Kidney epithelial cell (primary cell): Measurements from ENCODE around the gene FOXL2. TPM values are rescaled to one million over a fixed set of nuclear protein-coding genes. Genes with fewer than 3 reads are reported as not detected.

Source experiments
- DNase-seq: peaks from one replicate; pipeline ENCODE4 v3.0.0-alpha.2; 2010; ENCODE audit warnings: low read depth
- H3K27me3 ChIP-seq: 2 replicates; pipeline ENCODE4 v1.6.0; 2011; ENCODE audit warnings: low read length; ENCODE audit not compliant: control insufficient read depth, insufficient read depth
- H3K36me3 ChIP-seq: 2 replicates; pipeline ENCODE4 v1.5.1; 2011; ENCODE audit warnings: low read length; ENCODE audit not compliant: control insufficient read depth, insufficient read depth
- H3K4me3 ChIP-seq: 2 replicates; pipeline ENCODE4 v1.5.1; 2011; ENCODE audit warnings: low read depth, mild to moderate bottlenecking, control low read depth, low read length
- CTCF ChIP-seq: IDR thresholded peaks from 2 replicates; pipeline ENCODE4 v1.5.1; 2011; ENCODE audit warnings: mild to moderate bottlenecking, moderate library complexity, low read length, control low read depth, inconsistent platforms; ENCODE audit not compliant: insufficient read depth, poor library complexity, severe bottlenecking
- total RNA-seq: library from RNA; depleted of rRNA; stranded (reverse); fragments of >200 nt; gene quantifications from 2 replicates; pipeline ENCODE4 v1.2.3, GENCODE V29; 2015

The FOXL2 gene
- total RNA-seq, 1 donor from 2014 or later, result 0.54 TPM

- H3K36me3 ChIP-seq, result no peaks in the 10 kb centered on the region
- no peak for TF ChIP-seq CTCF
- no peak for DNase-seq
Measured at GRCh38 chr3:138964264-138964663, 17.3 kb upstream of the FOXL2 start.

GRCh38 chr3:138962854-138963560 lies 16.1 kb upstream of the FOXL2 start:
- Histone ChIP-seq H3K27me3 (peaks cover 20% of the 10 kb centered on the region), H3K36me3 (no peaks in the 10 kb centered on the region), H3K4me3 (no peak overlapping the region)
- DNase-seq, result no peak
- no peak for TF ChIP-seq CTCF

More at GRCh38 chr3:138964264-138964663, 17.3 kb upstream of the FOXL2 start:
- H3K27me3 ChIP-seq, result peaks cover 16% of the 10 kb centered on the region
- H3K4me3 ChIP-seq, result no peak overlapping the region

GRCh38 chr3:138960417-138960852 lies 13.5 kb upstream of the FOXL2 start:
- Histone ChIP-seq H3K36me3 (no peaks in the 10 kb centered on the region), H3K4me3 (peak overlapping the region; percentile 19), H3K27me3 (peaks cover 21% of the 10 kb centered on the region)
- no peak for TF ChIP-seq CTCF
- DNase-seq, result no peak

- no peaks in the 10 kb centered on the region for H3K36me3 ChIP-seq
- no peak for DNase-seq
- peaks cover 55% of the 10 kb centered on the region for H3K27me3 ChIP-seq
- no peak for TF ChIP-seq CTCF
- H3K4me3 ChIP-seq, result no peak overlapping the region
Measured at GRCh38 chr3:138950701-138951100, 3.8 kb upstream of the FOXL2 start.

- peaks cover 57% of the 10 kb centered on the region for H3K27me3 ChIP-seq
- no peak for DNase-seq
- no peak for TF ChIP-seq CTCF
- H3K4me3 ChIP-seq, result peak overlapping the region; percentile 31
- H3K36me3 ChIP-seq, result no peaks in the 10 kb centered on the region
Measured at GRCh38 chr3:138950006-138950644, 3.2 kb upstream of the FOXL2 start.

GRCh38 chr3:138949445-138950005 lies 2.6 kb upstream of the FOXL2 start:
- H3K4me3 ChIP-seq, result peak overlapping the region; percentile 31

More at GRCh38 chr3:138949445-138950005, 2.6 kb upstream of the FOXL2 start:
- H3K27me3 ChIP-seq, result peaks cover 63% of the 10 kb centered on the region
- H3K36me3 ChIP-seq, result no peaks in the 10 kb centered on the region
- no peak for DNase-seq
- TF ChIP-seq CTCF, result no peak
